ENCODE results near the gene TOGARAM1.

TOGARAM1 gene, protein sequence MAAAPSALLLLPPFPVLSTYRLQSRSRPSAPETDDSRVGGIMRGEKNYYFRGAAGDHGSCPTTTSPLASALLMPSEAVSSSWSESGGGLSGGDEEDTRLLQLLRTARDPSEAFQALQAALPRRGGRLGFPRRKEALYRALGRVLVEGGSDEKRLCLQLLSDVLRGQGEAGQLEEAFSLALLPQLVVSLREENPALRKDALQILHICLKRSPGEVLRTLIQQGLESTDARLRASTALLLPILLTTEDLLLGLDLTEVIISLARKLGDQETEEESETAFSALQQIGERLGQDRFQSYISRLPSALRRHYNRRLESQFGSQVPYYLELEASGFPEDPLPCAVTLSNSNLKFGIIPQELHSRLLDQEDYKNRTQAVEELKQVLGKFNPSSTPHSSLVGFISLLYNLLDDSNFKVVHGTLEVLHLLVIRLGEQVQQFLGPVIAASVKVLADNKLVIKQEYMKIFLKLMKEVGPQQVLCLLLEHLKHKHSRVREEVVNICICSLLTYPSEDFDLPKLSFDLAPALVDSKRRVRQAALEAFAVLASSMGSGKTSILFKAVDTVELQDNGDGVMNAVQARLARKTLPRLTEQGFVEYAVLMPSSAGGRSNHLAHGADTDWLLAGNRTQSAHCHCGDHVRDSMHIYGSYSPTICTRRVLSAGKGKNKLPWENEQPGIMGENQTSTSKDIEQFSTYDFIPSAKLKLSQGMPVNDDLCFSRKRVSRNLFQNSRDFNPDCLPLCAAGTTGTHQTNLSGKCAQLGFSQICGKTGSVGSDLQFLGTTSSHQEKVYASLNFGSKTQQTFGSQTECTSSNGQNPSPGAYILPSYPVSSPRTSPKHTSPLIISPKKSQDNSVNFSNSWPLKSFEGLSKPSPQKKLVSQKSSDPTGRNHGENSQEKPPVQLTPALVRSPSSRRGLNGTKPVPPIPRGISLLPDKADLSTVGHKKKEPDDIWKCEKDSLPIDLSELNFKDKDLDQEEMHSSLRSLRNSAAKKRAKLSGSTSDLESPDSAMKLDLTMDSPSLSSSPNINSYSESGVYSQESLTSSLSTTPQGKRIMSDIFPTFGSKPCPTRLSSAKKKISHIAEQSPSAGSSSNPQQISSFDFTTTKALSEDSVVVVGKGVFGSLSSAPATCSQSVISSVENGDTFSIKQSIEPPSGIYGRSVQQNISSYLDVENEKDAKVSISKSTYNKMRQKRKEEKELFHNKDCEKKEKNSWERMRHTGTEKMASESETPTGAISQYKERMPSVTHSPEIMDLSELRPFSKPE (N-terminal part only)

DNA sequence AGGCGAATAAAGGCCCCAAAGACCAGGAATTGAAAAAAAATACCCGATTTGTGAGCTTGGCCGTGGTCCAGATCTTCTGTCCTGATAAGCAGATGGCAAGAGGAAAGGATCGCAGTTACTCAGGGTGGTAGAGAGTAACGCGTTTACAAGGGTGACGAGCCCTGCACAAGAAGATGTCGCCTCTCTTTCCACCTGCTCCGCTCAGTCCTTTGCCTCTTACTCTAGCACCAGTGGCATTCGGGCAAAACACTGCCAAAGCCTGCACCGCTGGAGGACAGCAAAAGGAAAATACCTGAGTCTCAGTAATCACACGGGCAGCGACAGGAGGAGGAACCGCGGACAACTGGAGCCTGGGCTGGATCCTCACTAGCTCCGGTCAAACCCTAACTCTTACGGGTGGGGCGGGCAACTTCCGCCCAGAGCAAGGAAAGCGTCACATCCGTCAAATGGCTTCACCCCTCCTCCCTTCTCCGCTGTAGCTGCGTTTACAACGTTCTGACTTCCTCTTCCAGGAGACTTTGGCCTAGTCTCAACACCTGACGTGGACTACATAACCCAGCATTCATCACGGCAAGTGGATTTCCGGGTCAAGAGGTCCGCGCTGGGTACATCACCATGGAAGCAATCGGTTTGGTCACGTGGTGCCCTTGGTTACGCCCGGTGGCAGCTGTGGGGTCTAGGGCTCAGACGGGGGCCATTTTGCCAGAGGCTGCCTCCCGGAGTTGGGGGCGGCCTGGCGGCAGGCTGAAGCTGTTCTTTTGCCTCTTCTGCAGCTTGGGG lies at the start of gene TOGARAM1, which contains the start of gene KLHL28:
TSS of gene TOGARAM1 (plus strand) at position 637 of the 780 bp plus-strand sequence. CDS start 232 bp downstream, outside the sequence.
TSS of gene KLHL28 (minus strand) at position 394 of the 780 bp plus-strand sequence. CDS start 16,019 bp downstream, outside the sequence.
- in situ Hi-C loops (cut with HindIII; ENCODE audit: low pct_ligation_motif_present, low pct_unique_long_range_greater_than_20kb, low sequenced_read_pairs): no loop called here
- peak; percentile 99 for DNase-seq

DNA sequence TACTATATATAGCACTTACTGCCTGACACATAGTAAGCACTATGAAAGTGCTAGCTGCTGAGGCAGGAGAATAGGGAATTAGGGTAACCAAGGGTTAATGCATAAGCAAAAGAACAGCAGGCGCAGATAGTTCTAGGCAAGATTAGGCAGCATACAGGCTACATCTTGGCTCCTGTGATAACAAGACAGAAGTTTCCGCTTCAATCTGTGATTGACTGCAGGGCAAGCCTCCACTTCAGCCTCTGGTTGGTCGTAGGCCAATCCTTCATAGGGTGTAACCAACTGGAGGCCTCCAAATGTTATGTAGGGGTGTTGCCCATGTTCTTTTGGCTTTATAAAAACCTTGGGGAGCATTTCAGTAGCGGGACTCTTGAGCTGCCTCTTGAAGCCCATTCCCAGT lies 47.1 kb upstream of the TOGARAM1 start:
- no peak for DNase-seq
- in situ Hi-C loops (cut with HindIII; ENCODE audit: low pct_ligation_motif_present, low pct_unique_long_range_greater_than_20kb, low sequenced_read_pairs): no loop called here

DNA sequence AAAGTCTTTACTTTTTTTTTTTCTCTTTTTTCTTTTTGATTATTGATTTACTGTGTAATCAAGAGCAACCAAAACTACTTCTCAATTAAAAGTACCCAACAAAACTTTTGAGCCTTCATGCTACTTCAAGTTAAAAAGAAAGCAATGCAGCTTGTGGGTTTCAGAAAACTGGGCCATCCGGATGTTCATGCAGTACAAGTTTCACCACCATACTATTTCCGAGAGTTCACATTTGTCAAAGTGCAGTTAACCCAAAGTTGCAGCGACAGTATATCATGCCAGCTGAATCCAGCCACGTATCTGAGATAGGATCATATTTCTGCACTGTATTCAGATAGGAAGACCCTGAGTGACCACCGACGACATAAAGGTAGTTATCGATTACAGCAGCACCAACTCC lies 33.2 kb upstream of the TOGARAM1 start:
- in situ Hi-C loops (cut with HindIII; ENCODE audit: low pct_ligation_motif_present, low pct_unique_long_range_greater_than_20kb, low sequenced_read_pairs): no loop called here
- DNase-seq: no peak

DNA sequence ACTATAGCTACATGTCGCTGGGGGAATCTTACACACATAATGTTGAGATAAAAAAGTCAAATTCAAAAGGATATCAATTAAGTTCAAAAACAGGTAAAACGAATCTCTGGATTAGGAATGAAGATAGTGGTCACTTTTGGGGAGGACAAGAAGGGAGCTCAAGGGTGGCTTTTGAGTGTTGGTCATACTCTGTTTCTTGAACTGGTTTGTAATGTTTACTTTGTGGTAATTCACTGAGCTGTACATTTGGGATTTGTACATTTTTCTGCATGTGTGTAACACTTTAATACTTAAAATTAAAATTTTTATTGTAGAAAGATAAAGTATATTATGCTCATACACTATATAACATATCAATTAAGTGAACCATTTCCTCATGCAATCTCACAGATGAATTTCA lies 26.8 kb upstream of the TOGARAM1 start:
- no peak for DNase-seq
- in situ Hi-C loops (cut with HindIII; ENCODE audit: low pct_ligation_motif_present, low pct_unique_long_range_greater_than_20kb, low sequenced_read_pairs): no loop called here

DNA sequence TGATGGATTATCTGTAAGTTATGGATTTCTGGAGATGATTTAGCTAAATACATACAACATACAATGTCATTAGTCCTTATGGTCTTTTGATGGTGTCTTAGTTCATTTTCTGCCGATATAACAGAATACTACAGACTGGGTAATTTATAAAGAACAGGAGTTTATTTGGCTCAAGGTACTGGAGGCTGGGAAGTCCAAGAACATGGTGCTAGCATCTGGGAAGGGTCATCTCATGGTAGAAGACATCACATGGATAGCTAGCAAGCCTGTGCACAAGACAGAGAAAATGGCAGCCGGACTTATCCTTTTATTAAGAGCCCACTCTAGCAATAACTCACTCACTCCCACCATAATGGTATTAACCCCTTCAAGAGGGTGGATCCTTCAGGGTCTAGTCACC lies 24.4 kb upstream of the TOGARAM1 start:
- in situ Hi-C loops (cut with HindIII; ENCODE audit: low pct_ligation_motif_present, low pct_unique_long_range_greater_than_20kb, low sequenced_read_pairs): no loop called here
- DNase-seq: no peak

DNA sequence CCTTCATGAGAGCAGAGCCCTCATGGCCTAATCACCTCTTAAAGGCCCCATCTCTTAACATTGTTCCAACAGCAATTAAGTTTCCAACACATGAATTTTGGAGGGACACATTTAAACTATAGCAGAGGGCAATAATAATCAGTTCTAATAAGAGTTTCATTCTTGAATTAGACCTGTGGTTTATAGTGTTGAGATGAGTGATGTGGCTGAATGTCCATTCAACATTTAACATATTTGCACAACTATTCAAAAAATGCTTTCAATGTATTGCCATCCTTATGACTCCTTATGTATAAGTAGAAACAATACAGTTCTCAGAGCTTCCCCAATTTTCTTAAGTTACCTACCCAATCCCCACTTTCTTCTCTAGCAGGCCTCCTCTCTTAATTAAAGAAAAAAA lies 21.8 kb upstream of the TOGARAM1 start:
- no peak for DNase-seq
- in situ Hi-C loops (cut with HindIII; ENCODE audit: low pct_ligation_motif_present, low pct_unique_long_range_greater_than_20kb, low sequenced_read_pairs): no loop called here

DNA sequence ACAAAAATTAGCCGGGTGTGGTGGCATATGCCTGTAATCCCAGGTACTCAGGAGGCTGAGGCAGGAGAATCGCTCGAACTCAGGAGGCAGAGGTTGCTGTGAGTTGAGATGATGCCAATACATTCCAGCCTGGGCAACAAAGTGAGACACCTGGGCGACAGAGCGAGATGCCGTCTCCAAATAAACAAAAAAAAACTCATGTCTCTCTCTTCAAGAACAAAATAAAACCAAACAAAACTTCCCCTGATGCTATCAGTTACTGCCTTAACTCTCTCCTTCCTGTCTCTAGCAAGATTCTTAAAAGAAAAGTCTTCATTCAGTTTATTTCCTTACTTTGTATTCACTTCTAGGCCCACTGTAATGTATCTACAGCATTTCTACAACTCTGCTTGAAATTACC lies 21.0 kb upstream of the TOGARAM1 start:
- in situ Hi-C loops (cut with HindIII; ENCODE audit: low pct_ligation_motif_present, low pct_unique_long_range_greater_than_20kb, low sequenced_read_pairs): no loop called here
- DNase-seq: no peak

DNA sequence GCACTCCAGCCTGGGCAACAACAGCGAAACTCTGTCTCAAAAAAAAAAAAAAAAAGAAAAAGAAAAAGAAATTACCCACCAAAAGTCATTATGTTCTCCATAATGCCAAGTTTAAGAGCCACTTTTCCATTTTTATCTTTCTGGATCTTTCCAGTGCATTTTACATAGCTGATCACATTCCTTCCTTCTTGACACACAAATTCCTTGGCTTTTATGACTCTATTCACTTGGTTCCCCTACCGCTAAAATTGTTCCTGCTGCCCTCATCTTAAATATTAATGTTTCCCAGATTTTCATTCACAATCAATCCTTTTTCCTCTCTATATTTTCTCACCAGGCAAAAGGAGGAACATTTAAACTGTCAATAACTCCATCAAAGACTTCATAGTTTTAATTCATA lies 20.4 kb upstream of the TOGARAM1 start:
- in situ Hi-C loops (cut with HindIII; ENCODE audit: low pct_ligation_motif_present, low pct_unique_long_range_greater_than_20kb, low sequenced_read_pairs): no loop called here
- DNase-seq: no peak

DNA sequence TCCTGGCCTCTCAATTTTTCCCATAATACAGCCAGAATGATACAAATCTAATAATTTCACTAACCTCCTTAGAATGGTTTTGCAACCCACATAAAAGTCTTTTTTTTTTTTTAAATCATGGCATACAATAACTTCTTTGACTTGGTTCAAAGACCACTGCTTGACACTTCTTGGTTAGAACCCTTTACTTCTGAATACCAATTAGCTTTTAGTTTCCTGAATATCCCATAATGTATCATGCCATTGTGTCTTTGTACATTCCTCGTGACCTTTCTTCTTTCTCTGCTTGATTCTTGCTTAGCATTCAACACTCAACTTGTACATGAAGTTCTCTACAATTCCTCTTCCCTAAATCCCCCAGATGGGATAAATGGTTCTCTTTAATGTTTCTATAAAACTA lies 19.6 kb upstream of the TOGARAM1 start:
- no peak for DNase-seq
- in situ Hi-C loops (cut with HindIII; ENCODE audit: low pct_ligation_motif_present, low pct_unique_long_range_greater_than_20kb, low sequenced_read_pairs): no loop called here

DNA sequence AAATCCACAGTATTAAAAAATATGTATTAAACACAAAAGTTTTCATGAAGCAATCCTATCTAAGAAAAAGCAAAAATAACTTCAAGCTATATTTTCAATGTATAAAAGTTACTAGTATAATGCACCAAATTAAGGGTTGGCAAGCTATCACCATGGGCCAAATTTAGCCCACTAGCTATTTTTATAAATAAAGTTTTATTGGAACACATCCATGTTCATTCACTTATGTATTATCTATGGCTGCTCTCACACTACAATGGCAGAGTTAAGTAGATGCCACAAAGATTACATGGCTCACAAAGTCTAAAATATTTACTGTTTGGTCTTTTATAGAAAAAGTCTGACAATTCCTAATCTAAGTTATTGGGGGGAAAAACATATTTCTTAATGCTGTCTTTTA lies 17.9 kb upstream of the TOGARAM1 start:
- no peak for DNase-seq
- in situ Hi-C loops (cut with HindIII; ENCODE audit: low pct_ligation_motif_present, low pct_unique_long_range_greater_than_20kb, low sequenced_read_pairs): no loop called here

DNA sequence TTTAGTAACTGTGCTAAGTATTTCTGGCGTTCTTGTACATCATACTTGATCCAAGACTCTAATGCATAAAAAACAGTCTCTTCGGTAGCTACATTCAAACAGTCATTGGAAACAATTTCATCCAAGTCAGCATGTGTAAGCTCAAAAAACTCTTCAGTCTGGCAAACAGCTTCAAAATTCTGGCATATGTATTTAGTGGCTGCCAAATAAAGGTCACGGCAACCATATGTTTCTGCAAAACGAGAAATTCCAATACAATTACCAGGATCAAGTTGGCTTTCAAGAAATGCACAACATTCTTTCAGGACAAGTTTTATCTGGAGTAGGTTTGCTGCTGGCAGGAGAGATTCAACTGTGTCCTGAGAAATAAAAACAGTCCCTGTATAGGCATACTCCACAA lies 16.7 kb upstream of the TOGARAM1 start:
- in situ Hi-C loops (cut with HindIII; ENCODE audit: low pct_ligation_motif_present, low pct_unique_long_range_greater_than_20kb, low sequenced_read_pairs): no loop called here
- DNase-seq: no peak

DNA sequence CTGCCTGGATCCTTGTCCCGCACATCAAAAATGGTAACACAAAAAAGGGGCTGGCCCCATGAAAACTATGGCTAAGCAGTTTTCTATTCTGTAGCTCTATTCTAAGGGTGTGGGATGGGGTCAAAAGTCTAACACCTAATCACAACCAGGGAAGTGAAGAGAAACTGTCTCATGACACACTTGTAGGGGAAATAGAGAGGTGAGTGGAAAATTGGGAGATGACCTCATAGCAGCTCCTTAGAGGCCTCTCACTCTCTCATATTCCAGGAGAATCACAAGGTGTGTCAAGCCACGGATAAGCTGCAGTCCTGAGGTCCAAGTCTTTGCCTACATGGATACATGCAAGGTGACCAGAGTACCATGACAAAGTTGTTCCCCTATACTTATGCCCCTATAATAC lies 10.9 kb upstream of the TOGARAM1 start:
- in situ Hi-C loops (cut with HindIII; ENCODE audit: low pct_ligation_motif_present, low pct_unique_long_range_greater_than_20kb, low sequenced_read_pairs): no loop called here
- no peak for DNase-seq

DNA sequence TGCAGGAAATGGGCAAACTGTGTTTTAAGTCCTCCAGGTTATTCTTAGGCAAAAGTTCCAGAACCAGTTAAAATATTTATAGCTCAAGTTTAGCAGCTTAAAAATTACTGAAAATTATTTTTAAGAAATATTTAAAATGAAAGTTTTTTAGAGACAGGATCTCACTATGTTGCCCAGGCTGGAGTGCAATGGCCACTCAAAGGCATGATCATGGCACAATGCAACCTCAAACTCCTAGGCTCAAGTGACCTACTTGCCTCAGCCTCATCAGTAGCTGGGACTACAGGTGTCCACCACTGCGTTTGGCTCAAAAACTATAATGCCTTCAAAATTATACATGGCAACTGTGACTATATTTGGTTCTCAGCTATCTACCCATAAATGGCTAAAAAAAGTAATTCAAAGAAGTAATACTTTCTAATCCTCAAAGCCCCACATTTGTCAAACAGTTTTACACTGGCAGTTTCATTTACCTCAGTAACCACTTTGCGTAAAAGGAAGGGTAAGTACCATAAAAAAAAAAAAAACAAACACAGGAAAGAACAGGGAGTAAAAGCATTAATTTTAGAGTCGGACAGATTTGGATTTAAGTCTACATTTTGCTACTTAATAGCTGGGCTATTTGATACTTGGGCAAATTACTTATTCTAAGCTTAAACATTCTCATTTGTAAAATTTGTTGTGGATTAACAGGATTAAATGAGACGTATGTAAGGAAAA lies 9.4 kb upstream of the TOGARAM1 start:
- in situ Hi-C loops (cut with HindIII; ENCODE audit: low pct_ligation_motif_present, low pct_unique_long_range_greater_than_20kb, low sequenced_read_pairs): no loop called here
- DNase-seq: no peak

DNA sequence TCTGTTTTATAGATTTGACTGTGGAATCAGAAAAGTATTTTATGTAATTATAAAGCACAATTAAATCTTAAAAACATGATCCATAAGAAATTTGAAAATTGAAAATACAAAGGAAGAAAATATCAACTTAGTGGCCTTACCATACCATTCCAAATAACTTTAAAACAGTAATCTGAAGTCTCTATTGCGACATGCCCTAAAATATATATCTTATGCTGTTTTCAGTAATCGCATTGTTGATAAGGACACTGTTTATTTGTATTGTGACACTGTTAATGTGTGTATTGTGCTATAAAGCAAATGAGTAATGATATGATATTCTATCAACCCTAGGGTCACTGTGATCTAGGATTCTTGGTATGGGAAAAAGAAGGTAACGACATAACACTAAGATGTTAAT lies 7.2 kb upstream of the TOGARAM1 start:
- in situ Hi-C loops (cut with HindIII; ENCODE audit: low pct_ligation_motif_present, low pct_unique_long_range_greater_than_20kb, low sequenced_read_pairs): no loop called here
- DNase-seq: no peak

DNA sequence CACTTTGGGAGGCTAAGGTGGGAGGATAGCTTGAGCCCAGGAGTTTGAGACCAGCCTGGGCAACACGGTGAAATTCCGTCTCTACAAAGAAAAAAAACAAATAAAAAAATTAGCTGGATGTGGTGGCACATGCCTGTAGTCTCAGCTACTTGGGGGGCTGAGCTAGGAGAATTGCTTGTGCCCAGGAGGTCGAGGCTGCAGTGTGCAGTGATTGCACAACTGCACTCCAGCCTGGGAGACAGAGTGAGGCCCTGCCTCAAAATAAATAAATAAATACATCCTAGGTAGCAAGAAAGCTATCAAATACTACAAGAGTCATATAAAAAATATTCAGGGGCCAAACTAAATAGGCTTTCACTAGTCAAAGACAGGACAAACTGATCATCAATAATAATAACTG lies 6.5 kb upstream of the TOGARAM1 start:
- DNase-seq: no peak

DNA sequence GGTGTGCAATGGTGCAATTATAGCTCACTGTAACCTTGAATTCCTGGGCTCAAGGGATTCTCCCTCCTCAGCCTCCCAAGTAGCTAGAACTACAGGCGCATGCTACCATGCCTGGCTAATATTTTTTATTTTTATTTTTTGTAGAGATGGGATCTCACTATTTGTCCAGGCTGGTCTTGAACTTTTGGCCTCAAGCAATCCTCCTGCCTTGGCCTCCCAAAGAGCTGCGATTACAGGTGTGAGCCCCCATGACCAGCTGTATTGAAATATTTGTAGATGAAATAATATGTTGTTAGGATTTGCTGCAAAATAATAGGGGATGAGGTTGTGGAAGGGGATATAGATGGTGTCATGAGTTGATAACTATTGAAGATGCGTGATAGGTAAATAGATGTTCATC lies 5.1 kb upstream of the TOGARAM1 start:
- in situ Hi-C loops (cut with HindIII; ENCODE audit: low pct_ligation_motif_present, low pct_unique_long_range_greater_than_20kb, low sequenced_read_pairs): no loop called here
- no peak for DNase-seq

More for the DNA sequence above, 6.5 kb upstream of the TOGARAM1 start:
- in situ Hi-C loops (cut with HindIII; ENCODE audit: low pct_ligation_motif_present, low pct_unique_long_range_greater_than_20kb, low sequenced_read_pairs): no loop called here

DNA sequence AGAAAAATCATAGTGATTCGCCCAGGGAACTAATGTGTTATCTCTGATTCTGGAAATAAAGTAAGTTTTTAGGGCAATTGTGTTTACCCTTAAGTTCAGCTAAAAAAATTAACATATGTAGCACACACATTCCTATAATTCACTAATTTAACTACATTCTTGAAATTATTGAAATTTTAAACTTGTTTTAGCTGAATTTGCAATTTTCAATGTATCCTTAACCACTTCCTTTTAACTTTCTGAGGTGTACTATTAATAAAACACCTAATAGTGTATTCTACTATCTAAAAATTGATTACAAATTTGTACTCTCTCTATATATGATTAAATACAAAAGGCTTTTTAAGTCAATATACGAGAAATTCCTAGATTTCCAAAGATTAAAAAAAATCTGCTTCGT lies 2.5 kb upstream of the TOGARAM1 start:
- in situ Hi-C loops (cut with HindIII; ENCODE audit: low pct_ligation_motif_present, low pct_unique_long_range_greater_than_20kb, low sequenced_read_pairs): no loop called here
- DNase-seq: no peak

DNA sequence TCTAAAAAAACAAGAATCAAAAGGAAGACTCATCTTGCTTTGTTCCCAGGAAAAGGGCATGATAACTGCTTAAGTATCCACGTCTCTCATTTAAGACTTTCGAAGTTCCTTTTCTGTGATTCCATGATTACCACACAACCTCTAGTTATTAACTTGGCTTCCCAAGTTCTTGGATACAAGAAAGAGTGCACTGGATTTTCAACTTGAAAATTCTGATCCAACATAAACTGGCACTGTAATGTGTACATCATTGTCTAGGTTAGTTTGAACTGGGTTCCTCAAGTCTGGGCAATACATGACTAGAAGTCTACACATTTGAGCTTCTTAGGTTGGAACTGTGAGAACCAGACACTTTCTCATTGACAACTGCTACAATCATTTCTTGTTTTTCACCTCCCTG lies 1.8 kb upstream of the TOGARAM1 start:
- DNase-seq: peak; percentile 14
- in situ Hi-C loops (cut with HindIII; ENCODE audit: low pct_ligation_motif_present, low pct_unique_long_range_greater_than_20kb, low sequenced_read_pairs): no loop called here
